Effector memory CD4-positive, alpha-beta T cell (primary cell): ENCODE data around the gene ZBTB22.
"Not testable (repeated sequence)": the region's sequence is repeated elsewhere in the genome, so short reads cannot be mapped to it uniquely, and the experiment has no call there.

Source experiments
- DNase-seq, 3 donors: peaks; one replicate each; pipeline ENCODE4 v3.0.0-alpha.2; 2020
- H3K27ac ChIP-seq: 2 replicates; pipeline ENCODE4 v1.7.0; 2013; ENCODE audit warnings: mild to moderate bottlenecking, low read length, moderate library complexity; ENCODE audit not compliant: insufficient read depth, poor library complexity, severe bottlenecking
- H3K27me3 ChIP-seq: replicated peaks from 2 replicates; pipeline ENCODE4 v1.7.0; 2013; ENCODE audit warnings: mild to moderate bottlenecking, low read length; ENCODE audit not compliant: insufficient read depth, control insufficient read depth, poor library complexity, severe bottlenecking
- H3K36me3 ChIP-seq: 2 replicates; pipeline ENCODE4 v1.7.0; 2013; ENCODE audit warnings: mild to moderate bottlenecking, low read length, moderate library complexity; ENCODE audit not compliant: control insufficient read depth, insufficient read depth
- H3K4me1 ChIP-seq: 2 replicates; pipeline ENCODE4 v1.7.0; 2013; ENCODE audit warnings: low read length, mild to moderate bottlenecking; ENCODE audit not compliant: control insufficient read depth, insufficient read depth, poor library complexity, severe bottlenecking
- H3K4me3 ChIP-seq: 2 replicates; pipeline ENCODE4 v1.7.0; 2013; ENCODE audit warnings: low read length, low read depth, mild to moderate bottlenecking; ENCODE audit not compliant: insufficient read depth, poor library complexity, severe bottlenecking
- H3K9me3 ChIP-seq: 2 replicates; pipeline ENCODE4 v1.7.0; 2013; ENCODE audit warnings: mild to moderate bottlenecking, low read length, moderate library complexity; ENCODE audit not compliant: control insufficient read depth

Gene ZBTB22

GRCh38 chr6:33355860-33356259, 38.3 kb upstream of the ZBTB22 start:
- not testable (repeated sequence) for H3K4me1 ChIP-seq, H3K27ac ChIP-seq, H3K27me3 ChIP-seq, H3K36me3 ChIP-seq, H3K9me3 ChIP-seq, H3K4me3 ChIP-seq, DNase-seq

- no peak for DNase-seq
- Histone ChIP-seq H3K36me3 (no peaks in the 10 kb centered on the region), H3K4me1 (peaks cover 20% of the 10 kb centered on the region), H3K27ac (no peak overlapping the region), H3K4me3 (no peak overlapping the region), H3K9me3 (no peaks in the 10 kb centered on the region), H3K27me3 (no peaks in the 10 kb centered on the region)
These were observed 30.3 kb upstream of the ZBTB22 start for GRCh38 chr6:33347816-33348215.

- H3K27ac ChIP-seq, H3K36me3 ChIP-seq, H3K9me3 ChIP-seq, H3K4me3 ChIP-seq, H3K27me3 ChIP-seq, DNase-seq: not testable (repeated sequence)
- H3K4me1 ChIP-seq = peaks cover 26% of the 10 kb centered on the region
These were observed 29.4 kb upstream of the ZBTB22 start for GRCh38 chr6:33346972-33347371.

- Histone ChIP-seq H3K27me3 (no peaks in the 10 kb centered on the region), H3K9me3 (no peaks in the 10 kb centered on the region), H3K27ac (peak overlapping the region; percentile 87), H3K4me1 (peaks cover 26% of the 10 kb centered on the region), H3K36me3 (no peaks in the 10 kb centered on the region), H3K4me3 (peak overlapping the region; percentile 16)
- DNase-seq = peak; percentile 61 to 70 (median 61)
These were observed 27.5 kb upstream of the ZBTB22 start for GRCh38 chr6:33344701-33345697.

GRCh38 chr6:33343953-33344611, 26.5 kb upstream of the ZBTB22 start:
- DNase-seq = peak; percentile 62 to 68 (median 63)
- Histone ChIP-seq H3K4me3 (peak overlapping the region; percentile 16), H3K9me3 (no peaks in the 10 kb centered on the region), H3K4me1 (peaks cover 26% of the 10 kb centered on the region), H3K36me3 (no peaks in the 10 kb centered on the region), H3K27me3 (no peaks in the 10 kb centered on the region), H3K27ac (peak overlapping the region; percentile 87)

- not testable (repeated sequence) for H3K4me3 ChIP-seq, H3K27me3 ChIP-seq, H3K9me3 ChIP-seq, H3K36me3 ChIP-seq, DNase-seq
- H3K27ac ChIP-seq = peak overlapping the region; percentile 87
- H3K4me1 ChIP-seq = peaks cover 26% of the 10 kb centered on the region
These were observed 26.0 kb upstream of the ZBTB22 start for GRCh38 chr6:33343606-33343952.

- no peaks in the 10 kb centered on the region for H3K36me3 ChIP-seq
- no peaks in the 10 kb centered on the region for H3K27me3 ChIP-seq
- no peak for DNase-seq
- no peaks in the 10 kb centered on the region for H3K9me3 ChIP-seq
- no peak overlapping the region for H3K4me3 ChIP-seq
- no peak overlapping the region for H3K27ac ChIP-seq
- H3K4me1 ChIP-seq = peaks cover 11% of the 10 kb centered on the region
These were observed 21.6 kb upstream of the ZBTB22 start for GRCh38 chr6:33339193-33339592.

GRCh38 chr6:33336495-33336894, 19.0 kb upstream of the ZBTB22 start:
- Histone ChIP-seq H3K27ac (no peak overlapping the region), H3K9me3 (no peaks in the 10 kb centered on the region), H3K4me3 (no peak overlapping the region), H3K36me3 (no peaks in the 10 kb centered on the region), H3K27me3 (no peaks in the 10 kb centered on the region), H3K4me1 (no peaks in the 10 kb centered on the region)
- DNase-seq = no peak

GRCh38 chr6:33335916-33336315, 18.4 kb upstream of the ZBTB22 start:
- Histone ChIP-seq H3K4me3 (no peak overlapping the region), H3K4me1 (no peaks in the 10 kb centered on the region), H3K36me3 (no peaks in the 10 kb centered on the region), H3K9me3 (no peaks in the 10 kb centered on the region), H3K27me3 (no peaks in the 10 kb centered on the region), H3K27ac (no peak overlapping the region)
- DNase-seq = no peak

- no peaks in the 10 kb centered on the region for H3K27me3 ChIP-seq
- no peaks in the 10 kb centered on the region for H3K36me3 ChIP-seq
- H3K4me3 ChIP-seq = no peak overlapping the region
- H3K9me3 ChIP-seq = no peaks in the 10 kb centered on the region
- H3K27ac ChIP-seq = no peak overlapping the region
- H3K4me1 ChIP-seq = no peaks in the 10 kb centered on the region
- no peak for DNase-seq
These were observed 16.1 kb upstream of the ZBTB22 start for GRCh38 chr6:33333666-33334065.
